Right renal pelvis (tissue), 4 donors: ENCODE results near the gene GOLGA6L6. TPM values are rescaled to one million over a fixed set of nuclear protein-coding genes. Genes with fewer than 3 reads are reported as not detected.
"Not testable (repeated sequence)": the region's sequence is repeated elsewhere in the genome, so short reads cannot be mapped to it uniquely, and the experiment has no call there.

Experiments used
- DNase-seq, 4 donors: peaks; one replicate each; pipeline ENCODE4 v3.0.0-alpha.2; 2013; ENCODE audit warnings: low read depth in 4 of 4, low spot score in 3 of 4, missing footprints in 1 of 4
- polyA plus RNA-seq, 4 donors: library from polyadenylated mRNA; unstranded; fragments of 120-200 nt; gene quantifications; one replicate each; pipeline ENCODE4 v1.2.1, GENCODE V29; 2013; ENCODE audit not compliant: insufficient read length in 4 of 4

GOLGA6L6 gene
- not detected for polyA plus RNA-seq

DNA sequence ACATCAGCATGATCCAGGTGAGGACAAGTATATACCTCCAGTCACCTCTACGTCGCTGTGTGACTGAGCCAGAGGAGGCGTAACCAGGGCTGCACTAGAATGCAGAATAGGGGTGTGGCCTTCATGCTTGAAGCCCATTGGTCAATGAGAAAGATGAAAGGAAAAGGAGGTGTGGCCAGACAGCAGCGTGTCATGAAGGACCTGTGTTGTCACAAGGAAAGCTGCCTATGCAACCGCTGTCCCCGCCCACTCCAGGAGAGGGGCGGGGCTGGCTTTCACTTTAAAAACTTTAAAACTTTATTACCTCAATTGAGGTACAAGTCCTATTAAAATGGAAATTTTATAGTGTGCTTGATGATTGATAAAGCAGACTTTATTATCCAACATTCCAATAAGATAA is at the start of gene GOLGA6L6:
Gene GOLGA6L6 (minus strand): TSS at position 101 of the 400 bp plus-strand sequence. CDS start 91 bp downstream, at position 10.
- DNase-seq = not testable (repeated sequence)

DNA sequence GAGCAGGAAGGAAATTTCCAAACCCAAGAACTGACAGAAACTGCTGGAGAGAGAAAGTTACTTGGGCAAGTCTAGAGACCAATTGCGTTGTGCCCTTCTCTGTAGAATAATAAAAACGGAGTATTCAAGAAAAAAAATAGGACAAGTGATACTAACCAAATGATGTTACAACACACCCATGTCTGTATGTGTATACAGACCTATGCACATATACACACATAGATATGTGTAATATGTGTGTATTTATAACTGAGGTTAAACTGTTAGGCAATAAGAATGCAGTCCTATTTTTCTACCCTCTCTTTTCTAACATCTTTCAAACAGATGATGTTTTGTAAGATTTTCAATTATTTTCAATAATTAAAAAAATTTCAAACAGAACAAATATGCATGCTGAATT is 48.5 kb upstream of the GOLGA6L6 start:
- DNase-seq = not testable (repeated sequence)

- DNase-seq = not testable (repeated sequence)
These were observed 45.2 kb upstream of the GOLGA6L6 start for GRCh38 chr15:20586821-20587220.

GRCh38 chr15:20582726-20583115 is 41.1 kb upstream of the GOLGA6L6 start:
- DNase-seq = not testable (repeated sequence)

DNA sequence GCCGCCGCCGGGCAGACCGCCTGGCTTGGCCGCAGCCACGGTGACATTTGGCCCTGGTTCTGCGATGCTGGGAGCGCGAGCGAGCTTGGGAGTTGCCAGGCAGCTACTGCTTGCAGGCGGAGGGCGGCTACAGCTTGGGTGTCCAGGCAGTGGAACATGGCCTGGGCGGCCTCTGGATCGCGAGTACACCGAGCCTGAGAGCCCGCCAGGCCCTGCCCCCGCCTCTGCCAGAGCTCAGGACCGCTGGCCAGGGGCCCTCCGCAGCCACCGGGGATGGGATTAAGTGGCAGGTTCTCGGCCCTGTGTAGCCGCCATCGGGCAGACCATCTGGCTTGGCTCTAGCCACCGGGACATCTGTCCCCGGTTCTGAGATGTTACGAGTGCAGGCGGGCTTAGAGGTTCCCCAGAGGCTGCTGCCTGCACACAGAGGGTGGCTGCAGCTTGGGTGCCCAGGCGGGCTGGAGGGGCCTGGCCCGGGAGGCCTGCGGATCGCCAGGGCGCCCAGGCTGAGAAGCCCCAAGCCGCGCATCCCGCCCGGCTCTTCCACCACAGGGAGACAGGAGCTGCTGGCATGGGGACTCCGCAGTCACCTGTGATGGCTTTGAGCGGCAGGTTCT is 40.6 kb upstream of the GOLGA6L6 start:
- not testable (repeated sequence) for DNase-seq

GRCh38 chr15:20581261-20582108 is 39.9 kb upstream of the GOLGA6L6 start:
- DNase-seq = not testable (repeated sequence)

DNA sequence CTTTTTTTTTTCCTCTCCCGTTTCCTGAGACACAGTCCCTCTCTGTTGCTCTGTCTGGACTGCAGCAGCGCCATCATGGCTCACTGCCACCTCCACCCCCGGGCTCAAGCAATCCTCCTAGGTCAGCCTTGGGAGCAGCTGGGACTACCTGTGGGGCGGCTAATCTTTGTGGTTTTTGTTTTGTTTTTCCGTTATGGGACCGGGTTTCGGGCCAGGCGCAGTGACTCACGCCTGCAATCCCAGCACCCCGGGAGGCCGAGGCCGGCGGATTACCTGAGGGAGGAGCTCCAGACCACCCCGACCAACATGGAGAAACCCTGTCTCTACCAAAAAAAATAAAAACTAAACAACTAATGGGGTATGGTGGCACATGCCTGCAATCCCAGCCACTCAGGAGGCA is 38.1 kb upstream of the GOLGA6L6 start:
- not testable (repeated sequence) for DNase-seq

- not testable (repeated sequence) for DNase-seq
These were observed 9.7 kb upstream of the GOLGA6L6 start for GRCh38 chr15:20551289-20551688.

DNA sequence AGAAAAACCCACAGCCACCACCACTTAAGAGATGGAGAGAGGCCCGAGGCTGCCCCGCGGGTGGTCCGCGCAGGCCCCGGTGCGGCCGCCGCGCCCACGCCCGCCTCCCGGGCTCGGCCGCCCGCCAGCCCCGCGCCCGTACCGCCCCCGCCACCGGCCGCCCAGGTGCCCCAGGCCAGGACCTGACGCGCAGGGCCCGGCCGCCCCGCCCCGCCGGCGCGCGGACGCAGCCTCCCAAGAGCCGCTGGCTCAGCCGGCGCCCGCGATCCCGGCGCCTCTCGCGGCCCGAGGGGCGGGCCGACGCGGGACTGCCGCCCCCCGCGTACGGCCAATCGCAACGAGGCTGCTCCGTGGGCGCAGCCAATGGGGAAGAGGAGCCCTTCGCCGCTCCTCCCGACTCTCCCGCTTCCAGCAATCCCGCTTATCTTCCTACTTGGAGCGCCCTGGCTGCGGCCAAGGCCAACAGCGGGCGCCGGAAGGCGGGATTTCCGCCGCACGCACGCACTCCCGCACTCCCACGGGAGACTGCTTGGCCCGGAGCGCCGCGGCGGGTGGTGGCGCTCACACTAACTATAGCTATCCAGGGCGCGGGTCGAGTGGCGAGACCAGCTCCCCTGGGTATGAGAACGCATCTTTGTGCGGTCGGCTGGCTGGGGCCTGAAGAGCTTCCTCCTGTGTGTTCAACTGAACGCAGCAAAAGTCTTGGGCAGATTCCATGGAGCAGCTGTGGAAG is 35.5 kb downstream of the GOLGA6L6 start:
- DNase-seq = not testable (repeated sequence)

GRCh38 chr15:20502839-20503238 is 38.8 kb downstream of the GOLGA6L6 start:
- DNase-seq = not testable (repeated sequence)

- DNase-seq = not testable (repeated sequence)
These were observed 39.9 kb downstream of the GOLGA6L6 start for GRCh38 chr15:20501512-20502222.

DNA sequence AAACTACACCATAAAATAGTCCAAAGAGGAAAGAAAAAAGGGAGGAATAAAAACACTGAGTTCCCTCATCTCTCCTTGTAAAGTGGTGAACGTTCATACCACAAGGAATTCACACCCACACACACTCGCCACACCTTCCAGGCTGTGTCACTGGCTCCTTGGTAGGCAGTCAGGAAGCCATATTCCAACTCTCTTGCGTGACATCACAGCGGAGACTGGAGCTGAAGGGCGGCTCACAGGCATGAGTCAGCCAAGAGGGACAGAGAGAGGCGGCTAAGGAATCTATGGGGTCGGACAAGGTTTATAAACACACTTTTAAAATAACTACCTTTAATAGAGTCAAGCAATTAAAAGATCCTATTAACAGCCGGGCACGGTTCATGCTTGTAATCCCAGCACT is 43.8 kb downstream of the GOLGA6L6 start:
- not testable (repeated sequence) for DNase-seq

DNA sequence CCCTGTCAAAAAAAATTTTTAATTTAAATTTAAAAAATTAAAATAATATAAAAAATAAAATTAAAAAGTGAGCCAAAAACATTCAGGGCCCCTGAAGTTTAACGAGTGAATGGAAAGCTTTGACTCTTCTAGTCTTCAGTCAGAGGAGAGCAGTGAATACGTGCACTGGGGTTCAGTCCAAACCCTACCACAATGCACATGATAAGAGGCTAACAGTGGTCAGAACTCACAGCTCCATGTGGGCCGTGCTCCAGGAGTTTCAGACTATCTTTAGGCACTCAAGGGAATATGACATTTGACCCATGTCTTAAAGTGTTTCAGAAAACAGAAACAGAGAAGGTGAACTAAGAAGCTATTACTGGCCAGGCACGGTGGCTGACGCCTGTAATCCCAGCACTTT is 48.6 kb downstream of the GOLGA6L6 start:
- DNase-seq = not testable (repeated sequence)

- not testable (repeated sequence) for DNase-seq
These were observed 49.0 kb downstream of the GOLGA6L6 start for GRCh38 chr15:20492598-20492997.

GRCh38 chr15:20489320-20489719 is 52.3 kb downstream of the GOLGA6L6 start:
- not testable (repeated sequence) for DNase-seq
